ENCODE results near the gene NGEF. TPM values are rescaled to one million over a fixed set of nuclear protein-coding genes. Genes with fewer than 3 reads are reported as not detected.

NGEF gene
- total and polyA plus RNA-seq, 8 donors: 3.3 to 7.1 (median 5.4) TPM

DNA sequence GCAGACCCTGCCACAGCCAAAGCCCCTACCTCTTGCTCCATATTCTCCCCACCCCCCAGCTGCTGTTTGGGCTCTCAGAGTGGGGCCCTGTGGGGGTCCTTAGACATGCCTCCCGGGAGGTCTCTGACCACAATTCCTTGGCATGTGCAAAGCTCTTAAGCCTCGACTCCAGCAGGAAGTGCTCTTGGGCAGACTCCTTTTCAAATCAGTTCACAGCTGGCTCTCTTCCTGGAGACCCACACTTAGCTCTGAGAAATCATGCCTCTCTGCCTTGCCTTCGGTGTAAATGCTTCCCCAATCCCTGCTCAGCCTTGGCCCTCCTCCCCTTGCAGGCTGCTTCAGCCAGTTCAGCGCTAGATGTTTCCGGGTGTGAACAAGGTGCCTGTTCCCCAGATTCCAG, 46.9 kb downstream of the NGEF start:
- intact Hi-C loops (cut with DNase I): no loop called here
- WGBS, 2 donors: 75 to 85% methylated on average over 5 of the region's 5 CpGs

GRCh38 chr2:232963913-232964312, 49.1 kb downstream of the NGEF start:
- ATAC-seq: no peak
- intact Hi-C loops (cut with DNase I): no loop called here
- 94 to 95% methylated on average over 1 of the region's 1 CpG for WGBS, 2 donors
- H3K36me3 ChIP-seq: no peaks in the 10 kb centered on the region
- DNase-seq: no peak
- TF ChIP-seq, protein P1, sequence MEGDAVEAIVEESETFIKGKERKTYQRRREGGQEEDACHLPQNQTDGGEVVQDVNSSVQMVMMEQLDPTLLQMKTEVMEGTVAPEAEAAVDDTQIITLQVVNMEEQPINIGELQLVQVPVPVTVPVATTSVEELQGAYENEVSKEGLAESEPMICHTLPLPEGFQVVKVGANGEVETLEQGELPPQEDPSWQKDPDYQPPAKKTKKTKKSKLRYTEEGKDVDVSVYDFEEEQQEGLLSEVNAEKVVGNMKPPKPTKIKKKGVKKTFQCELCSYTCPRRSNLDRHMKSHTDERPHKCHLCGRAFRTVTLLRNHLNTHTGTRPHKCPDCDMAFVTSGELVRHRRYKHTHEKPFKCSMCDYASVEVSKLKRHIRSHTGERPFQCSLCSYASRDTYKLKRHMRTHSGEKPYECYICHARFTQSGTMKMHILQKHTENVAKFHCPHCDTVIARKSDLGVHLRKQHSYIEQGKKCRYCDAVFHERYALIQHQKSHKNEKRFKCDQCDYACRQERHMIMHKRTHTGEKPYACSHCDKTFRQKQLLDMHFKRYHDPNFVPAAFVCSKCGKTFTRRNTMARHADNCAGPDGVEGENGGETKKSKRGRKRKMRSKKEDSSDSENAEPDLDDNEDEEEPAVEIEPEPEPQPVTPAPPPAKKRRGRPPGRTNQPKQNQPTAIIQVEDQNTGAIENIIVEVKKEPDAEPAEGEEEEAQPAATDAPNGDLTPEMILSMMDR (IDR thresholded peaks at IDR 0.05): no peak
- no peak for FAIRE-seq
- no peaks in the 10 kb centered on the region for H3K27me3 ChIP-seq
- no peak overlapping the region for H3K4me3 ChIP-seq
- no peak overlapping the region for H3K27ac ChIP-seq
- H3K9me3 ChIP-seq: no peaks in the 10 kb centered on the region
- H3K4me1 ChIP-seq: no peaks in the 10 kb centered on the region

More for the DNA sequence above, 46.9 kb downstream of the NGEF start:
- DNase-seq (peak in 1 of 6 donors; percentile 14), ATAC-seq (no peak), FAIRE-seq (no peak)
- TF ChIP-seq, protein P1 (IDR thresholded peaks at IDR 0.05): no peak
- Histone ChIP-seq H3K27me3 (no peaks in the 10 kb centered on the region), H3K9me3 (no peaks in the 10 kb centered on the region), H3K4me1 (no peaks in the 10 kb centered on the region), H3K4me3 (no peak overlapping the region), H3K36me3 (no peaks in the 10 kb centered on the region), H3K27ac (no peak overlapping the region)

DNA sequence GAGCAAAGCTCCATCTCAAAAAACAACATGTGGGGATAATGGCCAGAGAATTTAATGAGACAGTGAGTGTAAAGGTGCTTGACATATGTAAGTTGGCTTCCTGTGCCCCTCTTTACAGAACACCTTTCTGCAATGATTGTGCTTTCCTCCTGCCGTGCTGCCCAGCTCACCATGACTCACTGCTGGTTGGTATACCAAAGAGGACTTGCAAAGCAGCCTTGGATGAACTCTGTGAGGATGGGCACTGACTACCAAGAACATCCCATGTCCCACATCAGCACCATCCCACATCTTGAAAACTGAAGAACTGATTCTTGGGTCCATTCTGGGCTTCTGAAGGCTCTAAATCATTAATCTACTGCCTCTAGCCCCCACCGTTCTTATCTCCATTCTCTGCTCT, 52.2 kb downstream of the NGEF start:
- ATAC-seq (no peak), DNase-seq (no peak), FAIRE-seq (no peak)
- 79 to 88% methylated on average over 2 of the region's 2 CpGs for WGBS, 2 donors
- H3K27ac ChIP-seq: no peak overlapping the region
- H3K9me3 ChIP-seq: no peaks in the 10 kb centered on the region
- H3K36me3 ChIP-seq: no peaks in the 10 kb centered on the region
- intact Hi-C loops (cut with DNase I): no loop called here
- H3K4me3 ChIP-seq: no peak overlapping the region
- no peaks in the 10 kb centered on the region for H3K27me3 ChIP-seq
- TF ChIP-seq, protein P1 (IDR thresholded peaks at IDR 0.05): no peak
- no peaks in the 10 kb centered on the region for H3K4me1 ChIP-seq

GRCh38 chr2:232959139-232959538, 53.9 kb downstream of the NGEF start:
- H3K27me3 ChIP-seq: no peaks in the 10 kb centered on the region
- 91% methylated on average over 4 of the region's 4 CpGs for WGBS, 2 donors
- ATAC-seq: no peak
- H3K27ac ChIP-seq: no peak overlapping the region
- no peak for FAIRE-seq
- no peaks in the 10 kb centered on the region for H3K9me3 ChIP-seq
- H3K4me3 ChIP-seq: no peak overlapping the region
- intact Hi-C loops (cut with DNase I): no loop called here
- no peak for DNase-seq
- TF ChIP-seq, protein P1 (IDR thresholded peaks at IDR 0.05): no peak
- H3K36me3 ChIP-seq: no peaks in the 10 kb centered on the region
- H3K4me1 ChIP-seq: no peaks in the 10 kb centered on the region

GRCh38 chr2:232957657-232958090, 55.4 kb downstream of the NGEF start:
- Histone ChIP-seq H3K4me1 (no peaks in the 10 kb centered on the region), H3K36me3 (no peaks in the 10 kb centered on the region), H3K27ac (no peak overlapping the region), H3K27me3 (no peaks in the 10 kb centered on the region), H3K9me3 (no peaks in the 10 kb centered on the region), H3K4me3 (no peak overlapping the region)
- no peak for FAIRE-seq
- no peak for DNase-seq
- 88 to 90% methylated on average over 3 of the region's 3 CpGs for WGBS, 2 donors
- TF ChIP-seq, protein P1 (IDR thresholded peaks at IDR 0.05): no peak
- intact Hi-C loops (cut with DNase I): no loop called here
- no peak for ATAC-seq
